GM12878 (cell line): ENCODE results near the gene RGS14. TPM values are rescaled to one million over a fixed set of nuclear protein-coding genes. Genes with fewer than 3 reads are reported as not detected.

Experiments used
- BACH1 ChIP-seq: fragments of 450-650 bp; IDR thresholded peaks from 2 replicates; pipeline ENCODE4 v1.6.1; 2017; ENCODE audit warnings: mild to moderate bottlenecking, borderline replicate concordance
- BCLAF1 ChIP-seq: fragments of 450-650 bp; IDR thresholded peaks from 2 replicates; pipeline ENCODE4 v1.6.1; 2017; ENCODE audit warnings: antibody characterized with exemption, mild to moderate bottlenecking, moderate library complexity
- BHLHE40 ChIP-seq, 2 experiments: fragments of 450-650 bp in 1 of 2; IDR thresholded peaks; 2 replicates each; pipeline ENCODE4 v1.6.1; 2011 to 2017; ENCODE audit warnings: low read depth in 2 of 2, borderline replicate concordance in 1 of 2, improper control_type of control experiment in 1 of 2, low read length in 1 of 2, mild to moderate bottlenecking in 1 of 2
- CBFB ChIP-seq: IDR thresholded peaks from 2 replicates; pipeline ENCODE4 v1.6.1; 2016; ENCODE audit warnings: antibody characterized with exemption, low read depth
- CHD2 ChIP-seq: IDR thresholded peaks from 2 replicates; pipeline ENCODE4 v1.6.1; 2011; ENCODE audit warnings: low read depth, low read length, improper control_type of control experiment, borderline replicate concordance
- CREM ChIP-seq: IDR thresholded peaks from 2 replicates; pipeline ENCODE4 v1.6.1; 2014; ENCODE audit warnings: antibody characterized with exemption, low read depth
- CTCF ChIP-seq, 3 experiments: IDR thresholded peaks in 2 of 3; conservative IDR thresholded peaks in 1 of 3; 2 replicates each; pipeline ENCODE4 v1.5.1; 2011; ENCODE audit warnings: low read depth in 3 of 3, low read length in 3 of 3, mild to moderate bottlenecking in 3 of 3, control low read depth in 2 of 3, moderate library complexity in 2 of 3, inconsistent platforms in 1 of 3, mixed read lengths in 1 of 3; ENCODE audit not compliant: control insufficient read depth in 2 of 3, insufficient read depth in 1 of 3; ENCODE audit errors: extremely low read depth in 1 of 3
- DPF2 ChIP-seq: fragments of 450-650 bp; IDR thresholded peaks from 2 replicates; pipeline ENCODE4 v1.6.1; 2017; ENCODE audit warnings: mild to moderate bottlenecking
- ESRRA ChIP-seq: IDR thresholded peaks from 2 replicates; pipeline ENCODE4 v1.6.1; 2012; ENCODE audit warnings: mild to moderate bottlenecking, low read length, improper control_type of control experiment
- FOXM1 ChIP-seq: IDR thresholded peaks from 2 replicates; pipeline ENCODE4 v1.6.1; 2012; ENCODE audit warnings: low read depth, mild to moderate bottlenecking, inconsistent platforms, low read length, moderate library complexity
- HDAC6 ChIP-seq: fragments of 200-600 bp; sonication (generic); IDR thresholded peaks from one replicate; pipeline ENCODE4 v1.8.0; 2017; ENCODE audit warnings: antibody characterized with exemption; ENCODE audit not compliant: unreplicated experiment
- JUNB ChIP-seq: IDR thresholded peaks from 2 replicates; pipeline ENCODE4 v1.6.1; 2016; ENCODE audit warnings: antibody characterized with exemption, mild to moderate bottlenecking
- KAT2A ChIP-seq: conservative IDR thresholded peaks from 2 replicates; pipeline ENCODE4 v1.6.1; 2011; ENCODE audit warnings: low read depth, low read length; ENCODE audit not compliant: control insufficient read depth
- KDM1A ChIP-seq: fragments of 200-600 bp; sonication (generic); IDR thresholded peaks from 2 replicates; pipeline ENCODE4 v1.6.1; 2016; ENCODE audit warnings: borderline replicate concordance
- LARP7 ChIP-seq: fragments of 450-650 bp; IDR thresholded peaks from 2 replicates; pipeline ENCODE4 v1.6.1; 2017; ENCODE audit warnings: mild to moderate bottlenecking
- MEF2A ChIP-seq: IDR thresholded peaks from 2 replicates; pipeline ENCODE4 v1.6.1; 2011; ENCODE audit warnings: low read depth, mild to moderate bottlenecking, low read length, moderate library complexity; ENCODE audit not compliant: insufficient read depth
- NFIC ChIP-seq: IDR thresholded peaks from 2 replicates; pipeline ENCODE4 v1.6.1; 2012; ENCODE audit warnings: low read depth, mild to moderate bottlenecking, inconsistent platforms, low read length, moderate library complexity
- PAX8 ChIP-seq: fragments of 450-650 bp; IDR thresholded peaks from 2 replicates; pipeline ENCODE4 v1.6.1; 2017; ENCODE audit warnings: mild to moderate bottlenecking, moderate library complexity
- SMAD1 ChIP-seq: fragments of 450-650 bp; IDR thresholded peaks from 2 replicates; pipeline ENCODE4 v1.6.1; 2018; ENCODE audit warnings: mild to moderate bottlenecking, low read depth; ENCODE audit not compliant: partially characterized antibody
- SUZ12 ChIP-seq: fragments of 200-600 bp; sonication (generic); IDR thresholded peaks from one replicate; pipeline ENCODE4 v1.6.1; 2018; ENCODE audit warnings: antibody characterized with exemption, mild to moderate bottlenecking; ENCODE audit not compliant: unreplicated experiment
- TARDBP ChIP-seq: IDR thresholded peaks from 2 replicates; pipeline ENCODE4 v1.6.1; 2016; ENCODE audit warnings: borderline replicate concordance
- TBL1XR1 ChIP-seq: IDR thresholded peaks from 2 replicates; pipeline ENCODE4 v1.6.1; 2012; ENCODE audit warnings: low read depth, low read length, improper control_type of control experiment
- ZNF384 ChIP-seq: IDR thresholded peaks from 2 replicates; pipeline ENCODE4 v1.6.1; 2012; ENCODE audit warnings: low read depth, mild to moderate bottlenecking, low read length, improper control_type of control experiment, borderline replicate concordance
- polyA plus RNA-seq, 11 experiments: library from polyadenylated mRNA; depleted of rRNA in 4 of 11; unstranded in 6 of 11; stranded (reverse) in 5 of 11; fragments of >200 nt; fragmentation: Nextera tagmentation in 4 of 11; fragmentation: Illumina TruSeq in 1 of 11; extraction: Ambion mirVana in 4 of 11; extraction: Trizol in 1 of 11; gene quantifications; 1 replicate in 1 of 11; 2 replicates in 10 of 11; pipeline versions ENCODE4 v1.2.1 to v1.2.3, GENCODE V29; 2011 to 2016; ENCODE audit warnings: inconsistent platforms in 2 of 11, missing spikeins in 2 of 11, low read depth in 1 of 11
- total RNA-seq, 4 experiments: library from RNA; depleted of rRNA in 3 of 4; stranded (reverse); fragments of >200 nt in 3 of 4; fragmentation: Illumina TruSeq in 1 of 4; extraction: Trizol in 1 of 4; gene quantifications; 2 replicates each; pipeline versions ENCODE4 v1.2.1 to v1.2.3, GENCODE V29; 2013 to 2021
- TF ChIP-seq, protein P1 (sequence below): fragments of 450-650 bp; IDR thresholded peaks from 2 replicates; pipeline ENCODE4 v1.6.1; 2018; ENCODE audit warnings: borderline replicate concordance, mild to moderate bottlenecking; ENCODE audit not compliant: partially characterized antibody

The RGS14 gene
- total and polyA plus RNA-seq, 10 of the 15 experiments (the other 5 are each of a cell fraction or from before 2014, with no cell fraction given) = 0.19 to 88.7 (median 54.8) TPM

DNA sequence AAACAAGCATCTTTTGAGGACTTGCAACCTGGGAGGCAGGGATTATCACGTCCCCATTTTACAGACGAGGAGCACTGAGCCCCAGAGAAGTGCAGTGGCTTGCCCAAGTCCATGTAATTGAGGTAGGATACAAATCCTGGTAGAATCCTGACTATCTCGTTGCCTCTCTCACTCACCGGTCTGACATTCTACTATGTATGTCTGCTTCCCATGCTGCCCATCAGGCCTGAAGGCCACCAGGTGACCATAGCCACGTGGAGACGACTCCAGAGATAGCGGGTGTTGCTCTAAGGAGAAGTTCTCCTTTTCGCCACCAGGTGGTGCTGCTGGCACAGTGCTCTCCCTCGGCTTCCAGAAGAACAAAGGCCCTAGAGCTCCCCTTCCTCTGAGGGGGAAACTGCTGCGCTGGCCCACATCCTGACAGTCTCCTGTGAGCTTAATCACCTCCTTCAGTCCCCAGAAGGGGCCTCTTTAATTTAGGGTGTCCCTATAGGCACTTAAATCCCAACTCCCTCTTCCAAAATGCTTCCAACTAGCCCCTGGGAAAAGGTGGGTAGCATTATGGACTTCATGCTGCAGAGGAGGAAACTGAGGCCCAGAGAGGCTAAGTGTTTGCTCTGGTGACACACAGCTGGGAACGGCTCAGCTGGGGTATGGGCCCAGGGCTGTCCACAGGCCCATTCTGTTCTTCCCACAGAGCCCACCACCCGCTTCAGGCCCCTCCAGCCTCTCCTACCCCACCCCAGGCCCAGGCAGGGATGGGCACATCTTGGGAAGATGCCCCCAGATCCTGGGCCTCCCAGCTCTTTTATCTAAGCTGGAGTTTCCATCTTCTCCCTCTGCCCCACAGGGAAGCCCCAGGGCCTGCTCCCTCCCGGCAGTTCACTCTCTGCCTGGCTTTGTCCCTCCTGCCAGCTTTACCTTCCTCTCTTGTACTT lies 32.9 kb downstream of the RGS14 start (continued):
- TF ChIP-seq, protein P1, sequence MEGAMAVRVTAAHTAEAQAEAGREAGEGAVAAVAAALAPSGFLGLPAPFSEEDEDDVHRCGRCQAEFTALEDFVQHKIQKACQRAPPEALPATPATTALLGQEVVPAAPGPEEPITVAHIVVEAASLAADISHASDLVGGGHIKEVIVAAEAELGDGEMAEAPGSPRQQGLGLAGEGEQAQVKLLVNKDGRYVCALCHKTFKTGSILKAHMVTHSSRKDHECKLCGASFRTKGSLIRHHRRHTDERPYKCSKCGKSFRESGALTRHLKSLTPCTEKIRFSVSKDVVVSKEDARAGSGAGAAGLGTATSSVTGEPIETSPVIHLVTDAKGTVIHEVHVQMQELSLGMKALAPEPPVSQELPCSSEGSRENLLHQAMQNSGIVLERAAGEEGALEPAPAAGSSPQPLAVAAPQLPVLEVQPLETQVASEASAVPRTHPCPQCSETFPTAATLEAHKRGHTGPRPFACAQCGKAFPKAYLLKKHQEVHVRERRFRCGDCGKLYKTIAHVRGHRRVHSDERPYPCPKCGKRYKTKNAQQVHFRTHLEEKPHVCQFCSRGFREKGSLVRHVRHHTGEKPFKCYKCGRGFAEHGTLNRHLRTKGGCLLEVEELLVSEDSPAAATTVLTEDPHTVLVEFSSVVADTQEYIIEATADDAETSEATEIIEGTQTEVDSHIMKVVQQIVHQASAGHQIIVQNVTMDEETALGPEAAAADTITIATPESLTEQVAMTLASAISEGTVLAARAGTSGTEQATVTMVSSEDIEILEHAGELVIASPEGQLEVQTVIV = no peak
- TF ChIP-seq CBFB (no peak), CTCF (IDR thresholded peaks at IDR 0.05 in 2 of 3, conservative IDR thresholded peaks at IDR 0.05 in 1 of 3; ENCODE audit: control insufficient read depth in 2 of 3, extremely low read depth in 1 of 3, insufficient read depth in 1 of 3, low read depth in 3 of 3, low read length in 3 of 3) (peak; percentile 91 to 97 (median 94)), KAT2A (no peak), CHD2 (0 out of 2 replicates have a peak, but pooled peaks have one; percentile 8), HDAC6 (no peak), BCLAF1 (no peak), JUNB (no peak), LARP7 (no peak), PAX8 (no peak), ZNF384 (no peak), TARDBP (no peak), ESRRA (no peak), TBL1XR1 (no peak), FOXM1 (no peak), NFIC (no peak), SUZ12 (no peak), MEF2A (no peak), CREM (no peak; the same call in 1 of the 2 replicates), BHLHE40 (IDR thresholded peaks at IDR 0.05; ENCODE audit: borderline replicate concordance in 1 of 2, low read depth in 2 of 2, low read length in 1 of 2) (peak; percentile 25 to 34; a peak in 1 of 4 replicates), SMAD1 (no peak), BACH1 (no peak), KDM1A (no peak), DPF2 (no peak)
